B cell (primary cell): ENCODE results near the gene COQ4.

Experiments used
- EZH2 ChIP-seq: IDR thresholded peaks from 2 replicates; pipeline ENCODE4 v1.6.1; 2012; ENCODE audit warnings: borderline replicate concordance, low read depth, mild to moderate bottlenecking, moderate library complexity, low read length; ENCODE audit not compliant: insufficient read depth, poor library complexity, severe bottlenecking
- TF ChIP-seq, protein P1 (sequence below): fragments of 200-600 bp; IDR thresholded peaks from one replicate; pipeline ENCODE4 v1.8.0; 2022; ENCODE audit warnings: antibody characterized with exemption, mild to moderate bottlenecking

DNA sequence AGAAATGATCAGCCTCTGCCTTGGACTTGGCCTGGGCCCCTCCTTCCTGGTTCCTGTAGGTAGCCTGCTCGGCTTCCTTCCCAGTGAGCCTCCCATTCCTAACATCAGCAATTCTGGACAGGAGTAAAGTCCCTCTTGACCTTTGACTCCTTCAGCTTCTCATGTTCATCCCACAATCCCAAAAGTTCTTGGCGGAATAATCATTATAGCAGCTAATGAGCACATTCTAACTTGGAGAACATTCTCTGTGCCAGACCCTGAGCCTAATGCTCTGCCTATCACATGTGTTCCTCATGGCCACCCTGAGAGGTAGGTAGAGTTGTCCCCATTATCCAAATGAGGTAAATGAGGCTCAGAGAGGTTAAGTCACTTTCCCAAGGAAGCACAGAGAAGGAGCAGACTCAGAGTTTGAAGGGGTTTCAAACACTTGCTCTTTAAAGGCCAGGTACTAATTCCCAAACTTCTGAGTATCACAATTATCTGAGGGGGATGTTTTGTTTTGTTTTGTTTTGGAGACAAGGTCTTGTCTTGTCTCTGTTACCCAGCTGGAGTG lies 25.3 kb upstream of the COQ4 start:
- TF ChIP-seq, protein P1, sequence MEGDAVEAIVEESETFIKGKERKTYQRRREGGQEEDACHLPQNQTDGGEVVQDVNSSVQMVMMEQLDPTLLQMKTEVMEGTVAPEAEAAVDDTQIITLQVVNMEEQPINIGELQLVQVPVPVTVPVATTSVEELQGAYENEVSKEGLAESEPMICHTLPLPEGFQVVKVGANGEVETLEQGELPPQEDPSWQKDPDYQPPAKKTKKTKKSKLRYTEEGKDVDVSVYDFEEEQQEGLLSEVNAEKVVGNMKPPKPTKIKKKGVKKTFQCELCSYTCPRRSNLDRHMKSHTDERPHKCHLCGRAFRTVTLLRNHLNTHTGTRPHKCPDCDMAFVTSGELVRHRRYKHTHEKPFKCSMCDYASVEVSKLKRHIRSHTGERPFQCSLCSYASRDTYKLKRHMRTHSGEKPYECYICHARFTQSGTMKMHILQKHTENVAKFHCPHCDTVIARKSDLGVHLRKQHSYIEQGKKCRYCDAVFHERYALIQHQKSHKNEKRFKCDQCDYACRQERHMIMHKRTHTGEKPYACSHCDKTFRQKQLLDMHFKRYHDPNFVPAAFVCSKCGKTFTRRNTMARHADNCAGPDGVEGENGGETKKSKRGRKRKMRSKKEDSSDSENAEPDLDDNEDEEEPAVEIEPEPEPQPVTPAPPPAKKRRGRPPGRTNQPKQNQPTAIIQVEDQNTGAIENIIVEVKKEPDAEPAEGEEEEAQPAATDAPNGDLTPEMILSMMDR = no peak
- no peak for TF ChIP-seq EZH2
